Astrocyte (in vitro differentiated cells and primary cell): ENCODE measurements around the gene TPM2.

Experiments used
- CTCF ChIP-seq: IDR thresholded peaks from 2 replicates; pipeline ENCODE4 v1.5.1; 2011; ENCODE audit warnings: low read depth, mild to moderate bottlenecking, inconsistent platforms, low read length, moderate library complexity; ENCODE audit not compliant: insufficient read depth
- EZH2 ChIP-seq: IDR thresholded peaks from 2 replicates; pipeline ENCODE4 v1.6.1; 2012; ENCODE audit warnings: mild to moderate bottlenecking, low read length, inconsistent platforms; ENCODE audit not compliant: insufficient read depth

- TF ChIP-seq CTCF (no peak), EZH2 (no peak)
These were observed at the start of gene TPM2 for GRCh38 chr9:35689542-35690293.
